HFF-Myc (cell line): ENCODE results near the gene MFAP4.

Source experiments
- DNase-seq: peaks from one replicate; pipeline ENCODE4 v3.0.0-alpha.2; 2011; ENCODE audit warnings: low read depth; ENCODE audit errors: extremely low read depth
- H3K4me3 ChIP-seq: replicated peaks from 2 replicates; pipeline ENCODE4 v1.5.1; 2011; ENCODE audit warnings: low read depth, mild to moderate bottlenecking, control low read depth, low read length
- CTCF ChIP-seq: IDR thresholded peaks from 2 replicates; pipeline ENCODE4 v1.5.1; 2012; ENCODE audit warnings: mild to moderate bottlenecking, low read depth, low read length, control low read depth; ENCODE audit errors: missing control alignments

The MFAP4 gene

GRCh38 chr17:19403021-19403420 is 16.0 kb upstream of the MFAP4 start:
- no peak for TF ChIP-seq CTCF
- no peak for DNase-seq
- no peak overlapping the region for H3K4me3 ChIP-seq

GRCh38 chr17:19402171-19402570 is 15.2 kb upstream of the MFAP4 start:
- no peak overlapping the region for H3K4me3 ChIP-seq
- DNase-seq = no peak
- no peak for TF ChIP-seq CTCF

DNA sequence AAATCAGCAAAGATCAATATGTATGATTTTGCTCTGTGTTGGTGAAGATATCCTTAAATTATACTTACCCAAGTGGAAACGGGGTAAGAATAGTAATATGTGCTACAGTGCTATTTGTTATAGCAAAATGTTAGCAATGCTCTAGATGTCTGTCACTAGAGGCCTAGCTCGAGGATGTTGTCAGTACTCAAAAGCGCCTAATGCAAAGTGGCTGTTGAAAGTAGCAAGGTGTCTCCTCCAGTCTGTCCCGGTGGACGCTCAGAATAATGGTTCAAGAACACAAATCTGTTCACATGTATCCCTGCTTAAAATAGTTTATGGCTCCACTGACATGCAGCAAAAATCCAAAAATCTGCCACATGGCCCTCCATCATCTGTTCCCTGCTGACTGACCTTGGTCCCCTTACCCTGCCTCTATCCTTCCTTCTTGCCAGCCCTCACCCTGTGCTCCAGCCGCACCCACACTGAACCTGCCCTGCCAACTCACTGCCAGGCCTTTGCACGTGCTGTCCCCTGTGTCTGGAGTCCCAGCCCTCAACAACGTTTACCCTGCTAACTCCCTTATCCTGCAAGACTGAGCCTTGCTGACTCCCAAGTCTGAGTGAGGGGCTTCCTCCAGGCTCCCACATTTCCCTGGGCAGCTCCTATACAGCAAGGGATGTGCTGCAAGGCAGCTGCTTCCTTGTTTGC is 14.5 kb upstream of the MFAP4 start:
- no peak for TF ChIP-seq CTCF
- DNase-seq = no peak
- no peak overlapping the region for H3K4me3 ChIP-seq

DNA sequence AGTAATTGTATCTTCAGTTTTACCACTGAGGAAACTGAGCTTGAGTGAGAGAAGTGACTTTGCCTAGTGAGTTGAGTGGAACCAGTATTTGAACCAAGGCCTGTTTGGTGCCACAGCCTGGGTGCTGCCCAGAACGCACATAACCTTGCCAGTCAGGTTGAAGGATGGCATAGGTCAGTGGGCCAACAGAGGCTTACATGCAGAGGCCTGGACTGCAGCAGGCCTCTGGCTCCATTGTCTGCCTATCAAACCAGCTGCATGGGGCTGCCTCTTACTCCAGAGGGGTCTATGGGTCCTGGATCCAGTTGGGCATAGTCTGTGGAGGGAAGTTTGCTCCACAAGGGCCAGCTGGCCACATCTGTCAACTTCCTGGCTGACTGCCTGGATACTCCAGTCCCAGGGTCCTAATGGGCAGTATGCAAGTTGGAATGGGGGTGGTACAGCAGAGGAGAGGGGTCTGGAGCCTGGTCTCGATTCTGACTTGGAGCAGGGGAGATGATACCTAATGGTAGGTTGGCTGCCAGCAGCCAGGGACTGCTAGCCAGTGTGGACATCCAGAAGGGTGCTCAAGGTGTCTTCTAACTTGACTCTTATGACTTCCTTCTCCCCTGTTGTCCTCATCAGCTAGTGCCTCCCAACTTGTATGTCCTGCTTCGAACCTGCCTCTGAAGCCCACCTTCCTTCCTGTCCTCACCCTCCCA is 12.9 kb upstream of the MFAP4 start:
- no peak for TF ChIP-seq CTCF
- no peak for DNase-seq
- H3K4me3 ChIP-seq = no peak overlapping the region

DNA sequence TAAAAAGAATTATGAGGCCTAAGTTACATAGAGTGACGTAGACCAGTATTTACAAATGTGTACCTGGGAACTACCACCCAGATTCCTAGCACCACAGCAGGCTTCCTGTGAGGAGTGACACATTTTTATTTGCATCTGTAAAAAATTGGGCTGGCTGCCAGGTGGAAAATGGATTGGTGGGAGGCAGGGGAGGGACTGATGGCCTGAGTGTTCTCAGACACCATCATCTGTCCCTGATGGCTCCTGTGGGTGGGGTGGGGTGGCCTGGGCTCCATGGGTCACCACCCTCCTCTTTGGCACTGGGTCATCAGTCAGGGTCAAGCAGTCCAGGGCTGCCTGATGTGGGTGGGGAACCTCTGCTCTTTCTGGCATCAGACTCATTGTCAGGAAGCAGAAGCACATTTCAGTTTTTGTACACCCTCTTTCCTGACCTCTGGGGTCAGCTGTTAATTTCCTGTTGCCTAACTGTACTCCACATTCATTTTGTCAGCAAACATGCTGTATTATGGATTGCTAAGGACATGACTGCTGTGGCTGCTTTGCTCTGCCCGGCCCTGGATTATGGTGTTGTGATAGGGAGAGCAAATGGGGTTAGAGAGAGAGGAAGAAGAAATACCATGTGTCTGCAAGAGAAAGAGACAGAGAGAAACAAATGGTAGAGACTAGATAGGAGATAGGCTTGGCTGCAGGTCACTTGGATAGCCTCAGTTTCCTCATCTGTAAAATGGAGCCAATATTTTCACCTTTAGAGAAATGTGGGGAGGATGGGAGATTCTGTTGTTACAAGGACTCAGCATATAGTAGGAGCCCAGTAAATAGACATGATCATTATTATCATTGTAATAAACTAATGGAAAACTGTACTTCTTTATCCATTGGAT is 11.6 kb upstream of the MFAP4 start:
- H3K4me3 ChIP-seq = no peak overlapping the region
- no peak for TF ChIP-seq CTCF
- DNase-seq = no peak

DNA sequence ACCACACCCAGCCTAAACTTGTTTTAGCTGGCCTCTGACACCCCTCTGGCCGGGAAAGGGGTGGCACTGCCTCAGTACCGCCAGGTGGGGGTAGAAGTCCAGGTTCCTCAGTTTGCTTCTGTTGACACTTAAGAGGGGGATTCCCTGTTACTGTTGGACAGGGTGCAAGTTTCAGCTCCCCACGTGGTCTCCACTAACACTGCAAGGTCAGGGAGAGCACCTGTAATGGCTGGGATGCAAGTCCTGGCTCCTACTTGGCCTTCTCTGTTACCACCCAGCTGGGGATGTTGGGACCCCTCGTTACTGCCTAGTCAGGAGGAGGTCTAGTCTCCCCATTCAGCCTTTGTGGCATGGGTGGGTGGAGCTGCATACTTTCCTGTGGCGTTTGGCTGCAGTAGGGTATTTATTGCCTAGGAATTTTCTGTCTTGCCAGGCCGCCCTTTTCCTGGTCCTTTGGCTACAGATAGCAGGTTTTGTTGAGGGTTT is 10.6 kb upstream of the MFAP4 start:
- DNase-seq = no peak
- TF ChIP-seq CTCF = no peak
- no peak overlapping the region for H3K4me3 ChIP-seq
